ENCODE data around the gene EXOC6B. TPM values are rescaled to one million over a fixed set of nuclear protein-coding genes. Genes with fewer than 3 reads are reported as not detected.

The EXOC6B gene
- total and polyA plus RNA-seq, 5 donors = 17.5 to 127 (median 117) TPM

DNA sequence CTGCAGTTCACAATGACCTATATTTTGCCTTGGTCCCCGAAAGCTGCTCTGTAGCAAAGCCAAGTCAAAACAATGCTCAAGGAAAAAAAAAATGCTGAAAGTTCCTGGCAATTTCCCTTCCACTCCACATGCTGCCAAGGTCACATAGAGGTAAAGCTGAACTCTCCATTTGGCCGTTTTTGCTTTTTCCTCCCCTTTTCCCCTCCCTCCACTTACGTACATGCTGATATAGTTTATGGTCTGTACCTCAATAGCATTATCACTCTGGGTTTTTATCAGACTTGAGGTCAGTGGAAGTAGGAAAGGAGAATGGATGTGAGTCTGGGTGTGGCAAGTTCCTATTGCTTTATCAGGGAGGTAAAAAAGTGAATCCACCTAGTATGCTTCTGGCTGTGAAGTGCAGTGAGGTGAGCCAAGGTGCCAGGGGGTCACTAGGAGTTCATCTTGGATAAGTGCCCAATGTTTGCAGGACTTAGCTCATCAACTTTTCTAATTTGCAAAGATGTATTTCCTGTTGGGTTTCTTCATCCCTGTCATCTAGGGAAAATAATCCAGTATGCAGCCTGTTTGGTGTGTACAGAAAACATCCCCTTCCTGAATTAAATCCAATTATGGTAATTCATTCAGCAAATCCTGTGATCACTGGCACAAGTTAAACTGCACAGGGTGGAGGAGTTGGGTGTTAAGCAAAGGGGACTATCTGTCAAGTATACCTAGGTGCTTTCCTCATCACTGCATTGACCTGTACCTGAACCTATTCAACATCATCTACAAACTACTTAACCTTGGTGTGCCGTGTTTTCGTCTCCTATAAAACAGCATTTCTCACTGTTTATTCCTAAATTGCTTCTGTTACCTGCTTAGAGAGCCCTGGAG lies 553.8 kb downstream of the EXOC6B start:
- H3K4me3 ChIP-seq (ENCODE audit: low read length) = no peak overlapping the region
- no peaks in the 10 kb centered on the region for H3K27me3 ChIP-seq (ENCODE audit: control insufficient read depth, insufficient read depth)
- 44% methylated on average over 5 of the region's 5 CpGs for WGBS
- DNase-seq (peak in 1 of 3 donors; percentile 49), ATAC-seq (peak; percentile 79 to 93)
- peaks cover 12% of the 10 kb centered on the region for H3K4me1 ChIP-seq (ENCODE audit: control insufficient read depth, insufficient read depth, low read length)
- intact Hi-C loops (cut with DNase I) = no loop called here
- H3K27ac ChIP-seq (ENCODE audit: low read length) = no peak overlapping the region
- no peaks in the 10 kb centered on the region for H3K9me3 ChIP-seq (ENCODE audit: control insufficient read depth, low read length)

DNA sequence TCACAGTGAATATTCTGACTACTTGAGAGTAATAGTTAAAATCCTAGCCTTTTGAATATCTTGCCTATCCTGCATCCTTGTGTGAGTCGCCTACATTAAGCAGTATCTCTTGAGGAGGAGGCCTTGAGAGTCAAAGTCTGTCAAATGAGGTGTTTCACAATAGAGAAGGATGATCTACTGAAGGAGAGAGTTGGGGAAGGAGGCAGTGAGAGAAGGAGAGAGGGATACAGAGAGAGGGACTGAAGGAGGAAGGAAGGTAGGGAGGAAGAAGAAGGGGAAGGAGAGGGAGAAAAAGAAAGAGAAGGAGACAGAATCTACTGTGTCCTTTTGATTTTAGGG lies 554.6 kb downstream of the EXOC6B start:
- DNase-seq (no peak), ATAC-seq (no peak)
- H3K4me1 ChIP-seq (ENCODE audit: control insufficient read depth, insufficient read depth, low read length) = peaks cover 12% of the 10 kb centered on the region
- intact Hi-C loops (cut with DNase I) = no loop called here
- no peak overlapping the region for H3K27ac ChIP-seq (ENCODE audit: low read length)
- H3K4me3 ChIP-seq (ENCODE audit: low read length) = no peak overlapping the region
- no peaks in the 10 kb centered on the region for H3K27me3 ChIP-seq (ENCODE audit: control insufficient read depth, insufficient read depth)
- 65% methylated on average over 1 of the region's 1 CpG for WGBS
- no peaks in the 10 kb centered on the region for H3K9me3 ChIP-seq (ENCODE audit: control insufficient read depth, low read length)

GRCh38 chr2:72270556-72271275 lies 555.1 kb downstream of the EXOC6B start:
- intact Hi-C loops (cut with DNase I) = no loop called here
- no peaks in the 10 kb centered on the region for H3K9me3 ChIP-seq (ENCODE audit: control insufficient read depth, low read length)
- peaks cover 8% of the 10 kb centered on the region for H3K4me1 ChIP-seq (ENCODE audit: control insufficient read depth, insufficient read depth, low read length)
- 87% methylated on average over 1 of the region's 1 CpG for WGBS
- H3K27me3 ChIP-seq (ENCODE audit: control insufficient read depth, insufficient read depth) = no peaks in the 10 kb centered on the region
- ATAC-seq (no peak), DNase-seq (no peak)
- no peak overlapping the region for H3K27ac ChIP-seq (ENCODE audit: low read length)
- H3K4me3 ChIP-seq (ENCODE audit: low read length) = no peak overlapping the region

GRCh38 chr2:72263776-72264060 lies 562.1 kb downstream of the EXOC6B start:
- no peak overlapping the region for H3K4me3 ChIP-seq (ENCODE audit: low read length)
- ATAC-seq = no peak
- no peak for DNase-seq
- intact Hi-C loops (cut with DNase I) = no loop called here
- H3K9me3 ChIP-seq (ENCODE audit: control insufficient read depth, low read length) = no peaks in the 10 kb centered on the region
- H3K27me3 ChIP-seq (ENCODE audit: control insufficient read depth, insufficient read depth) = no peaks in the 10 kb centered on the region
- no peak overlapping the region for H3K27ac ChIP-seq (ENCODE audit: low read length)
- H3K4me1 ChIP-seq (ENCODE audit: control insufficient read depth, insufficient read depth, low read length) = peaks cover 2% of the 10 kb centered on the region

- Histone ChIP-seq H3K9me3 (ENCODE audit: control insufficient read depth, low read length) (no peaks in the 10 kb centered on the region), H3K27me3 (ENCODE audit: control insufficient read depth, insufficient read depth) (no peaks in the 10 kb centered on the region), H3K4me3 (ENCODE audit: low read length) (no peak overlapping the region), H3K27ac (ENCODE audit: low read length) (no peak overlapping the region), H3K4me1 (ENCODE audit: control insufficient read depth, insufficient read depth, low read length) (peaks cover 2% of the 10 kb centered on the region)
- intact Hi-C loops (cut with DNase I) = no loop called here
- ATAC-seq = no peak
- WGBS = 78% methylated on average over 4 of the region's 4 CpGs
- DNase-seq = no peak
These were observed 562.6 kb downstream of the EXOC6B start for GRCh38 chr2:72263043-72263775.

DNA sequence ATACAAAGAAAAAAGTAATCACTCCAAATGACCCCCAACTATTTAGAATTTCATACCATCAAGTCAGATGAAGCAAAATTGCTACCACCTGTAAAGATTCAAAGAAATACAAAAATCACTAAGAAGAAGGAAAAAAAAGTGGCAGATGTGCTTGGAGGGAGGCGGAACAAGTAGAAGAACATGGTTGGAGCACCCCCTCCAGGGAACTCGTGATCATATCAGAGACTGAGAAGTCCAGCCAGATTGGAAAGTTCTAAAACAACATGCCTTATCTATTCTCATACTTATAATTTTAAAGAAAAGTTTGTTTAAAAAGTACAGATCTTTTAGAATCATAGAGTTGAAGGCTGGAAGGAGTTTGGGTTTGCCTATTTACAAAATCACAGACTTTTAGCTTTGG lies 564.8 kb downstream of the EXOC6B start:
- no peaks in the 10 kb centered on the region for H3K9me3 ChIP-seq (ENCODE audit: control insufficient read depth, low read length)
- no peak overlapping the region for H3K27ac ChIP-seq (ENCODE audit: low read length)
- H3K4me3 ChIP-seq (ENCODE audit: low read length) = no peak overlapping the region
- WGBS = 58% methylated on average over 2 of the region's 2 CpGs
- DNase-seq = no peak
- no peaks in the 10 kb centered on the region for H3K27me3 ChIP-seq (ENCODE audit: control insufficient read depth, insufficient read depth)
- intact Hi-C loops (cut with DNase I) = no loop called here
- ATAC-seq = no peak
- H3K4me1 ChIP-seq (ENCODE audit: control insufficient read depth, insufficient read depth, low read length) = peaks cover 2% of the 10 kb centered on the region

DNA sequence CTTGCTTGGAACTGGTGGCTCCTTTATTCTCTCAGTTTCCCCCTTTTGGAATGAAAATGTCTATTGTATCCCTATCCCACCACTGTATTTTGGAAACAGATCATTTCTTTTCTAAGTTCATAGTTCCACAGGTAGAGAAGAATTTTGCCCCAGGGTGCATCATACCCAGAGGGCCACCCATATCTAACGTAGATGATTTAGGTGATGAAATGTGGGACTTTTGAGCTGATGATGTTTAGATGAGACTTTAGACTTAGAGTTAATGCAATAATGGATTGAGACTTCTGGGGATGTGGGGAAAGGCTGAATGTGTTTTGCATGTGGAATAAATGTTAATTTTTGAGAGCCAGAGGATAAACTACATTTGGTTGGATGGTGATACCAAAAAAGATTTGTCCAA lies 570.3 kb downstream of the EXOC6B start:
- no peak overlapping the region for H3K27ac ChIP-seq (ENCODE audit: low read length)
- no peak for DNase-seq

DNA sequence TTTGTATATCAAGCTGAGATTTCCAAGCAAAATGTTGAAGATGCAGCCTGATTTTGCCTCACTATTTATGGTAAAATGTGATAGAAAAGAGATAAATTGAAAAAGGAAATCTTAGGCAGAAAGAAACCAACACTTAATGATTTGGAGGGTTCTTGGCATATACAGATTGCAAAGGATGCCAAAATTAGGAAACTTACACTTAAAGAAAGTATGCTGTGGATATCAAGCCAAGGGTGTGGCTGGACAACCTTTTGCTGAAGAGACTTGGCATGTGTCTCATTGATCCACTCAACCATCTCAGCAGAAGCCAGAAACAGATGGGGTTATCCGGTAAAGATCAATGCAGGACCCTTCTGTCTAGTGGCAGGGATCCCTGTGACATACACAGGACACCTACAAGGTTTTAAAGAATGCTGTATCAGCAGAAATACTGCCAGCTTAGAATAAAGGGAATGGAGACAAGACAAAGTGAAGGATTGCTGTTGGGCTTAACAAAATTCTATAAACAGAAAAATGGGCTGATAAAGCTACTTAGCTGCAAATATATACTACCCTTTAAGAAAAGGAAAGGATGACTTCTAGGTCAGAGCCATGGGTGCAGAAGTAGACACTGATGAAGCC lies 570.9 kb downstream of the EXOC6B start:
- 90% methylated on average over 1 of the region's 1 CpG for WGBS
- Histone ChIP-seq H3K27ac (ENCODE audit: low read length) (no peak overlapping the region), H3K4me3 (ENCODE audit: low read length) (no peak overlapping the region), H3K4me1 (ENCODE audit: control insufficient read depth, insufficient read depth, low read length) (no peaks in the 10 kb centered on the region), H3K9me3 (ENCODE audit: control insufficient read depth, low read length) (no peaks in the 10 kb centered on the region), H3K27me3 (ENCODE audit: control insufficient read depth, insufficient read depth) (no peaks in the 10 kb centered on the region)
- no peak for ATAC-seq
- no peak for DNase-seq
- intact Hi-C loops (cut with DNase I) = no loop called here

More for the DNA sequence above, 570.3 kb downstream of the EXOC6B start:
- Histone ChIP-seq H3K9me3 (ENCODE audit: control insufficient read depth, low read length) (no peaks in the 10 kb centered on the region), H3K27me3 (ENCODE audit: control insufficient read depth, insufficient read depth) (no peaks in the 10 kb centered on the region), H3K4me1 (ENCODE audit: control insufficient read depth, insufficient read depth, low read length) (no peaks in the 10 kb centered on the region), H3K4me3 (ENCODE audit: low read length) (no peak overlapping the region)
- 99% methylated on average over 1 of the region's 1 CpG for WGBS
- intact Hi-C loops (cut with DNase I) = no loop called here
- ATAC-seq = no peak

- intact Hi-C loops (cut with DNase I) = no loop called here
- H3K4me3 ChIP-seq (ENCODE audit: low read length) = no peak overlapping the region
- no peaks in the 10 kb centered on the region for H3K9me3 ChIP-seq (ENCODE audit: control insufficient read depth, low read length)
- no peak for ATAC-seq
- H3K4me1 ChIP-seq (ENCODE audit: control insufficient read depth, insufficient read depth, low read length) = peaks cover 2% of the 10 kb centered on the region
- no peaks in the 10 kb centered on the region for H3K27me3 ChIP-seq (ENCODE audit: control insufficient read depth, insufficient read depth)
- no peak overlapping the region for H3K27ac ChIP-seq (ENCODE audit: low read length)
- DNase-seq = no peak
These were observed 587.5 kb downstream of the EXOC6B start for GRCh38 chr2:72238311-72238710.

DNA sequence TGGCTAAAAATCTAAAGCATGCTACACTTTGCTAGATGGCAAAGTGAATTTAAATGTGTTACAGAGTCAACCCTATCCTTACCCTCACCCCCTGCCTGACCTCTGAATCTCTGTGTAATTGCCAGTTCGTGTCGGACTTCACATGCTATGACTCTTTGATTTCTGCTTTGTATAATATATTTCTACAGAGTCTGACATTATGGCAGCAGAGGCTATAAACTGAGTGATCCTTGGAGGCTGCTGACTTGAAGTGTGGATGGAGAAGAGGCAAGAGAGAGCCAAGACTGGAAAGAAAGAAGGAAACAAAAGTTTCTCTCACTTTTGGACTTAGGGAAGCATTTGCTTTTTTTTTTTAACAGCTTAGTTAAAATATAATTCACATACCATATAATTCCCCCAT lies 588.3 kb downstream of the EXOC6B start:
- ATAC-seq (no peak), DNase-seq (no peak)
- intact Hi-C loops (cut with DNase I) = no loop called here
- Histone ChIP-seq H3K4me3 (ENCODE audit: low read length) (no peak overlapping the region), H3K9me3 (ENCODE audit: control insufficient read depth, low read length) (no peaks in the 10 kb centered on the region), H3K27ac (ENCODE audit: low read length) (no peak overlapping the region), H3K27me3 (ENCODE audit: control insufficient read depth, insufficient read depth) (no peaks in the 10 kb centered on the region), H3K4me1 (ENCODE audit: control insufficient read depth, insufficient read depth, low read length) (peaks cover 2% of the 10 kb centered on the region)
- WGBS = 64% methylated on average over 2 of the region's 2 CpGs
